DMS53 treated with DMSO at 0.1 percent for 48 hours (cell line): ENCODE data around the gene STXBP4.
"Not testable (repeated sequence)": the region's sequence is repeated elsewhere in the genome, so short reads cannot be mapped to it uniquely, and the experiment has no call there.

Source experiments
- DNase-seq: peaks from one replicate; lab custom pipeline; 2025; ENCODE audit not compliant: unreplicated experiment; lab: John Stamatoyannopoulos, UW

The STXBP4 gene

DNA sequence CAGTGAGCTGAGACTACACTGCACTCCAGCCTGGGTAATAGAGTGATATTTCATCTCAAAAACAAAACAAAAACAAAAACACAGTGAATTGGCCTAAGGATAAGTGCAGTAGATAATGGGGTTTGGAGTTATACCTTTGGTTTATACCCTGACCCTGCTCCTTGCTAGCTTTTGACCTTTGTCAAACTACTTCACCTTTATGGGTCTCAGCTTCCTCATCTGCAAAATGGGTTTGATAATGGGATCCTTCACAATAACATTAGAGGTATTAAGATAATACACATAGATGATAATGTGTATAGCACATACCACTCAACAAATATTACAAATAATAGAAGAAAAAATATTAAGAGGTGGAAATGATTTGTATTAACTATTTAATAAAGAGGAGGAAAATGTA is 85.9 kb downstream of the STXBP4 start:
- no peak for DNase-seq

DNA sequence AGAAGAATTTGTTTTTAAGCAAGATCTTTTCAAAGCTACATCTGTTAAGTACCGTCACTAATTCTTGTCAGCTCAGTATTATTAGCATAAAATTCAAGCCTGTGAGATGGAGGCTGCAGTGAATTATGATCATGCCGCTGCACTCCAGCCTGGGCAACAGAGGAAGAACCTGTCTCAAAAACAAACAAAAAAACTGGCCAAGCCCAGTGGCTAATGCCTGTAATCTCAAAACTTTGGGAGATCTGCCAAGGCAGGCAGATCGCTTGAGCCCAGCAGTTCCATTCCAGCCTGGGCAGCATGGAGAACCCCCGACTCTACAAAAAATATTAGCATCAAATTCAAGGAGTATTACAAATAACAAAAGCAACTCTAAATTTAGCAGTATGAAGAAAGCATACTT is 88.0 kb downstream of the STXBP4 start:
- no peak for DNase-seq

DNA sequence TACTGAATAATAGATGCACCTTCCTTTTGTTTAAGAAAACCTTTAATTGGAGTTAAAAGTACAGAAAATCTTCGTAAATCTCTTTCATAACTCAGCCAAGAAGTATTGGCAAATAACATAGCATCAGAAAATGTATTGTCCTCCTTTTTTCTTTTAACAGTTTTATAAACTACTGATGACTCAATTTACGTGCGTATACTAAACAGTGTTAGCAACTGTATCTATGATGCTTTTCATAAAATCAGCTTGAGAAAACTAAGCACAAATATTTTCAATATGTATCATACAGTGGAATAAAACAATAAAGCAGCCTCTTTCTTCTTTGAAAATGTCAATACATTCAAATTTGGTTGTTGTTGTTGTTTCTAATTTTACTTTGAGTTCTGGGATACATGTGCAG is 88.6 kb downstream of the STXBP4 start:
- DNase-seq: no peak

DNA sequence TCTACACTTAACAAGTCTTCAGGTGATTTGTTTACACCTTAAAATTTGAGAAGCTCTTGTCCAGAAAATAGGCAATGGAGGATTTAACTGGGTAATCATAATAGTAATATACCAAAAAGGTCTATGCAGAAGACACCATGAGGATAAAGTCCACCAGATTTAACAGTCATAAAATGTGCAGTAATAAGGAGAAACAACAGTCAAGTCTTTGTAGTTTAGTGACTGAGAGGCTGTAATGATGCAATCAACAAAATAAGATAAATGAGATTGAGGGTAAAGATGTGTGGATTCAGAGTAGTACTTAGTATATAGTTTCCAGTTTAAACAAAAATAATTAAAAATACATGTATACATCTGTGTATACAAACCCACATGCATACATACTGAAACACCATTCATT is 91.2 kb downstream of the STXBP4 start:
- no peak for DNase-seq

DNA sequence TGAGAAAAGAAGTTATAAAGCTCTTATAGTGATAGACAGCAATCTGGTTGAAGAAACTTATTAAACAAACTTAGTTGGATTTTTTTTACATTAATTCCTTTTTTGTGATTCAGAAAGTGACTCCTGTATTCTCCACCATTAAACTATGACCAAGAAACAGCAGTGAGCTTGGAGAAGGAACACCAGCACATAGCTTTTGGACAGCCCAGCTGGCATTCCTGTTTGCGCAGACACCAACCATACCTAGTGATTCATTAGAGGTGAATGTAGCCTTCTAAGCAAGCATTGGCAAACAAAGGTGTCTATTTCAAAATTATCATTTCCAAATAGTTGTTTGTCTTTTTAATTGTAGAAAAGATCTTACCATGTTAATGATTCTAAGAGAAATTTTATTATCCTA is 94.4 kb downstream of the STXBP4 start:
- DNase-seq: no peak

DNA sequence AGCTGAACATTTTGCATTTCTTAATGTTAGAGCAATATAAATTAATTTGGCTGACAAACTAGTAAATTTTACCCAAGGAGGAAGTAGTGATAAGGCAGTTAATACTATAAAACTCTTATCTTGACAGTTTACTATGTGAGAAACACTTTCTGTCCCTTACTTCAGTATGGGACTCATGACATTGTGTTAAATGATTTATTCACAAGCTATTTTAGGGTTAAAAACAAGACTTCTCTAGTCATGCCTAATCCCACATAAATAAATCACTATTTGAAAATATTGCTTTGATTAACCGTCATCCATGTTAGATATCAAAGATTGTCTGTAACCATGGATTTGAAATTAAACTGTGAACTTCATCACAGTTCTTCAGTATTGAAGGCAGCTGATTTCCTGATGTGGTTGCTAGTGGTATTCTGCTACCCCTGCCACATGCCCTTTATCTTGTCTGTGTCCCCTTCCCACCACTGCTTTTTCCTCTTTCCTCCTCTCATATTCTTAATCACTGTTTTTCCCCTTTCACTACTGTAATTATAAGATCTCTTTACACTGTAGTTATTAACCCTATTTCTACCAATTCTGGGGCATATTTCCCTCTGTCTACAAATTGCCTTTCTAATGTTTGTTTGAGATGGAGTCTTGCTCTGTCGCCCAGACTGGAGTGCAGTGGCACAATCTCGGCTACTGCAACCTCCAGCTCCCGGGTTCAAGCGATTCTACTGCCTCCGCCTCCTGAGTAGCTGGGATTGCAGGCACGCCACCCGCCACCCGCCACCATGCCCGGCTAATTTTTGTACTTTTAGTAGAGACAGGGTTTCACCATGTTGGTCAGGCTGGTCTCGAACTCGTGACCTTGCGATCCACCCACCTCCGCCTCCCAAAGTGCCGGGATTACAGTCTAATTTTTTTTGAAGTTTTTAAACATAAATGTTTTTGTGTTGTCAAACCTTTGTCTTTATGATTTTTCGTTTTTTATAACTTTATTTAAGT is 95.6 kb downstream of the STXBP4 start:
- no peak for DNase-seq

DNA sequence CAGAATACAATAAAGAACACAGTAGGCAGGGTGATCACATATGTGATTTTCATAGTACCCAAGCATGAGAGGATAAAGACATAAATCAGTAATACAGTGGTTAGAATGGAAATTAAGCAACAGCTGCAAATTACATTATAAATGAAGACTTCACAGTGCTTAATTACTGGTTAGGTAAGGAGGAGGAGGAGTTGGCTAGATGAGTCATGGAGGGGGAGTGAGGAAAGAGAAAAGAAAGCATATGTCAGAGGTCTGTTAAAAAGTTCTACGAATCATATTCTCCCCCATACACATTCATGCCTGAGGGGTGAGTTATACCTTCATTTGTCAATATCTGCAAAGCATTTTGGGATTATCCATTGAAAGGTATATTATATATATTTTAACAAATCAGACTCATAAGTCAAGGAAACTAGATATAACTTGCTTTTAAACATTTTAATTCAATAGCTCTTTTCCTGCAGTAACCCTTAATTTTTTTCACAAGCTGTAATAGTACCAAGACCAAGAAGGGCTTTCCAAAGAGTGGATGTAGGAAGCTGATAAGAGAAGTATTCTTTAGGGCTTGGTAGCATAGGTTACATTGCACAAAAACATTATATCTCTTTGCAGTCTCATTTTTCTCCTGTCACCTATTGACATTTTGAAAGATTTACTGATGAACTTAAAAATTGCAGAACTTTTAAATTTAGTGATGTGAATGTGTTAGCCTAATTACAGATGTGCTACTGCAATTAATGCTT is 99.3 kb downstream of the STXBP4 start:
- DNase-seq: no peak

DNA sequence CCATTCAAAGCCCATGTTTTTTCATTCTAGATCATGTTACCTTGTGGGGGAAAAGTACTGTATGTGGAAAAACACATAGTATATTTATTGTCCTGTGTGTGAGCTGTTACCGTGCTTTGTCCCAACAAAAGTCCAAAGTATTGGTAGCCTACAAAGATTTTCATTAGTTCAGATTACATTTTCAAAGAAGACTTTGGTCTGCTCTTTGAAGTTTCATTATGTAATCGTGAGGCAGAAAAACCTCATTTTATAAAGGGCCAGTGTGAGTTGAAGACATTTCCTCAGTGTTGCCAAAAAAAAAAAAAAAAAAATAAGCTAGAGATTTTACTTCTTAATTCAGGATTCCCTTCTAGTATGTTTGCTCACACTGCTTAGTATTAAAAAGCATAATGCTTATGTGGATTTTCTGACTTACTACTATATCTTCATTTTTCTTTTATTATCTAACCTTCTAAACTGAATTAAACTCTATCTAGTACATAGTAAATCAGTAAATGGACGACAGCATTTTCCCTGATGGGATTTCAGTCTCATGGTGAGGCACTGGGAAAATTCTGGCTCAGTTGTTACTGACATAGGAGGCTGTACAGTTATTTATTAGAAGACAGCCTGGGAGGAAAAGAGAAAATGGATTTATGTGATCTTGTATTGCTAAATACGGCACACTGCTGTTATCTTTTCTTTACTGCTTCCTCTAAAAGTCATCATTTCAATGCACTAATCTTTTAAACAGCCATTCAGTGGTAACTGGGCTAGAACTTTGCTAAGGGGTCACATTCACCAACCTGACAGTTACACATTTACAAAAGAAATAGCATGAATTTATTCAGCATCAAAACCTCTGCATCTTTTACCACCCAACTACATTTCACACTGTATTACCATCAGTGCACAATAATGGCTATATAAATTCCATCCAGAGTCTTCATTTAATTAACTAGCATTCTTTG is 100.6 kb downstream of the STXBP4 start:
- DNase-seq: no peak

DNA sequence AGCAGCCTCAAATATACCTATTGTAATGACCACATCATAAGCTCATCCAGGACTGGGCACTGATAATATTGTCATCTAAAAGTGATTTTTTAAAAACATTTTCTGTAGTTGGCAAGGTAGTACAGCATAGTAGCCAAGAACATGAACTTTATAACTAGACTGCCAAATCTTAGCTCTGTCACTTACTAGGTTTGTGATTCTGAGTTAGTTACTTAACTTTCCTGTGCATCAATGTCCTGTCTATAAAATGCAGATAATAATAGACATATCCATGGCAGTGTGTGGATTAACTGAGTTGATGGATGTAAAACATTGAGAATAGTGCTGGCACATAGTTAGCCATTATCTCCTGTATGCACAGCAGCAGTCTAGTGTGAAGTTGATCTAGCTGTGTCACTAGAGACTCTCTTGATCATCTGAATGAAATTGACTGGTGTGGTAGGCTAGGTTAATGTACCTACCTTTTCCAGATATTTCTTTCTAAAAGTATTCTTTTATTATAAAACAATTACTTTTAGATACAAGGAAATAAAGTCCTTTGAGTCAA is 101.5 kb downstream of the STXBP4 start:
- no peak for DNase-seq

DNA sequence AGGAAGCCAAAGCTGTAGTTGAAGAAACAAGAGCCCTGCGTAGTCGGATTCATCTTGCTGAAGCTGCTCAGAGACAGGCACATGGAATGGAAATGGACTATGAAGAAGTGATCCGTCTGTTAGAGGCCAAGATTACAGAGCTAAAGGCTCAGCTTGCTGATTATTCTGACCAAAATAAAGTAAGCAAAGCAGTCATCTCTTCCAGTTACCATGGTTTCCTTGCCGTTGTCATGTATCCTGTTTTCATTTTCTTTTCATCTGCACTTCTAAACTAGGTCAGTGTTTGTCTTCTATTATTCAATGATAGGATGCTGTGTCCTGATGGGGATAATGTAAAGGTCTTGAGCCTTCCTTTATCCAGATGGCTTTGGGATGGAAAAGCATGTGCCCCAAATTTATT is 104.3 kb downstream of the STXBP4 start:
- DNase-seq: no peak

DNA sequence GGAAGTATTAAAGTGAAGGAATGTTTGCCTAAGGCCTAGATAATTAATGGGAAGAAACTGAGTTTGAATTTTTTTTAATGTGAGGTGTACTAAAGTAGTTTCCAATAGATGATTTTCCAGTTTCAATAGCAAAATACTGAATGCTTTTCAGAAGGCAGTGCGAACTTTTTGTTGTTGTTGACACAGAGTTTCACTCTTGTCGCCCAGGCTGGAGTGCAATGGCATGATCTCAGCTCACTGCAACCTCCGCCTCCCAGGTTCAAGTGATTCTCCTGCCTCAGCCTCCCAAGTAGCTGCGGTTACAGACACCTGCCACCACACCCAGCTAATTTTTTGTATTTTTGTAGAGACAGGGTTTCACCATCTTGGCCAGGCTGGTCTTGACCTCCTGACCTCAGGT is 104.9 kb downstream of the STXBP4 start:
- not testable (repeated sequence) for DNase-seq

DNA sequence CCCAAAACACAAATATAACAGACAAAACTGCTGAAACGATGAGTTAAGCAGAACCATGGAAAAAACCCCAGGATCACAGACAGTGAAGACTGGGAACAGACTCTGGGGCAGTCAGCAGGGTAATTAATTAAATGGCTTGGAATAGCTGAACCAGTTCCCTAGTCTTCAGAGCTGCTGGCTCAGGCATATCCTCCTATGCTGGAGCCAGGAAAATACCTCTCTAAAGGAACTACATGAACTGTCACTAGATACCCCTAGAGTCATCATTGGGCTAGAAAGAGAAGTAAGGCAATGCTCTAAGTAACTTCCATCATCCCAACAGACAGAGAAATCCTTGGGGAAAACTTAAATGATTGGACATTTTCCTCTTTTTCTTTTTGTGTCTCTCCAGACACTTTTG is 113.0 kb downstream of the STXBP4 start:
- DNase-seq: no peak

DNA sequence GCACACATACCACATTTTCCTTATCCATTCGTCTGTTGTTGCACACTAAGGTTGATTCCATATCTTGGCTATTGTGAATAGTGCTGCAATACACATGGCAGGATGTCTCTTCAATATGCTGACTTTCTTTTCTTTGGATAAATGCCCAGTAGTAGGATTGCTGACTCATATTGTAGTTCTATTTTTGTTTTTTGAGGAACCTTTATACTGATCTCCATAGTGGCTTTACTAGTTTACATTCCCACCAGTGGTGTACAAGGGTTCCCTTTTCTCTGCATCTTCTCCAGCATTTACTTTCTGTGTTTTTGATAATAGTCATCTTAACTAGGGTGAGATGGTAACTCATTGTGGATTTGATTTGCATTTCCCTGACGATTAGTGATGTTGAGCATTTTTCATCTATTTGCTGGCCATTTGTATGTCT is 118.1 kb downstream of the STXBP4 start:
- DNase-seq: no peak

DNA sequence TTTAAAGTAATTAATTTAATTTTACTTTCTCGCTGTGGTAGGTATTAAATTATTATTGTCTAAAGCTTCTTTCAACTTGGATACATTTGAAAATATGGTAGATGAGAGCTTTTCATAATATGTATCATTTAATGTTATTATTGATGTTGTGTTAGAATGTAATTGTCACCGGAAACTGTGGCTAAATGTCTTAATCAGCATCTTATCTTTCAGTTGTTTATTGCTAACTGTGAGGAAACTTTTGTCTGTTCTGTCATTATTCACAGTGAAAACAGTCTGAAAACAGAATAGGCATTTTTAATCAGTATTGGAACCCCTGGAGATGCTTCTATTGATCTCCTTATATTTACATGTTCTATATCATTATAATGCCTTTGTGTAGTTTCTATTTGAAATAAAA is 120.7 kb downstream of the STXBP4 start:
- DNase-seq: no peak

DNA sequence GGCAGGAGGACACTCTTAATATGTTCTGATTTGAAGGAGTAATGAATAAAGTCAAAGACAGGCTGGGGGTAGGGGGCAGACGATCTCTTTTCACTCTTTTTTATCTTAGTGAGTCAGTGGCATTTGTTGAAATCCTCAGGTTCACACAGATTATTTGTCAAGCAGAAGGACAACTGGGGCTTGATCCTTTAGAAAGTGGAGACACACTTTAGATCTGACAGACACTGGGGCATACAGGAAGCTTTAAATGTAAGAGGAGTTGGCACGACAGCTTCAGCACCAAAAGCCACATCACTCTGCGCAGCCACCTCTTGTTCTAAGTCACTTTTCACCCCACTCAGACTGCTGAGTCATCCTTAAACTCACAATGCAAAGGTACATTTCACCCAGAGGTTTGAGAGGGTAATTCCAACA is 121.5 kb downstream of the STXBP4 start:
- DNase-seq: peak; percentile 58

DNA sequence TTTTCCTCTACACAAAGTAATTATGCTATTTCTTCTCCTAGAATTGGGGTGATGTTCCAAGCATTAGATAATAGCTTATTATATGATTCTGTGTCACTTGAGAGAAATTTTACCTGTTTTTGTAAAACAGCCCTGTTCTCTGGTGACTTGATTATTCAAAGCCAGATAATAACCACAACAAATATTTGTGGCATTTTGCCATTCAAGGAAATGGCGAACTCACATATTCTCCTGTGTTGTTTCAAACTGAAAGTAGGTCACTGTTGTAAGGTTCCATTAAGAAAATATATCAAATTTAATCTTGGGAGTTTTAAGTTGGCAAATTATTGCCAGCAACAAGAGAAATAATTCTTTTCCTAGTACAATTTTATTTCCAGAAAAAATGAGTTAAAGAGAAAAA is 124.8 kb downstream of the STXBP4 start:
- no peak for DNase-seq

DNA sequence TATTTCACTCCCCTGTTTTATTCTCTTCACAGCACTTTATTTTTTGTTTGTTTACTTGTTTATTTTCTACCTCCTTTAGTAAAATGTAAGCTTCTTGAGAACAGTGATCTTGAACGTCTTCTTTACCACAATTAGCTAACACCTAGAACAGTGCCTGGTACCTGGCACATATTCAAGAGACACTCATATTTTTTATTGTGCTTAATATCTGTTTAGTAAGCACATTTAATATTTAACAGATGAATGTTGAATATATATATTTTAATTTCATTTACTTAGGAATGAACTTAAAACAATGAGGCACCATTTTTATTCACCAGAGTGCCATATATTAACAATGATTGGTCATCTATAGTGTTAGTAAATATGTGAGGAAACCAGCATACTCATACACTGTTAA is 130.2 kb downstream of the STXBP4 start:
- DNase-seq: no peak

DNA sequence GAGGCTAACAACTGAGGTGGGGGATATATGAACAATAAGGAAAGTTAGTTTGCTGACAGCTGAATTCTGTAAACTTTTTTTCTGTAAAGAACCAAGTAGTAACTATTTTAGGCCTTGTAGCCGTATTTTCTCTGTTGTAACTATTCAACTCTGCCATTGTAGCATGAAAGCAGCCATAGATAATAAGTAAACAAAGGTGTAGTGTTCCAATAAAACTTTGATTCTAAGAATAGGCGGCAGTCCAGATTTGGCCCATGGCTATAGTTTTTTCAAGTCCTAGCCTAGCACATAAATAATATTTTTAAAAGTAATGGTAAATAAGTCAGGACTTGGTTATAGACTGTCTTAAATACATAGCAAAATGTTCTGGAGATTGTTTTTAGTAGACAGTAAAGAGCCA is 142.0 kb downstream of the STXBP4 start:
- DNase-seq: no peak

DNA sequence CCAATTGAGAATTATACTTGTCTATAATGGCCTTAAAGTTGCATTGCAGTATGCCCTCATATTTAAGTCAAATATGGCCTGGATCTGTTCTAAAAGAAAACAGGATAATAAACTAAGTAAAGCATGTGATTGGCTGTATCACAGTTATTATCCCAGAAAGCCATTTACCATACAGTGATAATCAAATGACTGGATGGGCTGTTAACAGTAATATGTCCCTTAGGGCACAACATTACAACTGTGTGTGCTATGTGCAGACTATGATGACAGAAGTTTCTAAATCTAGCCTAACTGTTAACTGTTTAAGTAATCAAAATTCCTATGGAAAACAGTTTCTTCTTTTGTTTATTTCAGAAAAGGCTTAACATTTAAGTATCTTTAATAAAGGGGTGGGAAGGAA is 145.7 kb downstream of the STXBP4 start:
- DNase-seq: no peak

DNA sequence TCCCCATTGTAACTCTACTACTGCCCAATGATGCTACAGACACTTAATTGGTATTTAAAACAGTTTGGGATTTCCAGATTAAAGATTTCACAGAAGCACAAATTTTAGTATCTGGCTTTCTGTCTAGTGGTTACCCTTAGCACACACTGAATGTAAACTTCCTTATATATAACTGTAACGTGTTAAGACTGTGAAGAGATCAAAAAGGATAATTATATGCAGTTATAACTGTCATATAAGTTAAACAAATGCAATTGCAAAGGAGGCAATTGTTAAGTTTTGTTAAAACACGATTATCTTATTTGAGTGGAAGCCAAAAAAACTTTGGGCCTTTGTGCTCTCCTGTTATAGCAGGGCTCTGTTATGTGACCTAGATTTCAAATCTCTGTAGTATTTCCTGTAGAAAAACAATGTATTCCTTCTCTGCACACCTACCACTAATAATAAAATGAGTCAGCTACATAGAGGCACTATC is 147.9 kb downstream of the STXBP4 start:
- DNase-seq: no peak

DNA sequence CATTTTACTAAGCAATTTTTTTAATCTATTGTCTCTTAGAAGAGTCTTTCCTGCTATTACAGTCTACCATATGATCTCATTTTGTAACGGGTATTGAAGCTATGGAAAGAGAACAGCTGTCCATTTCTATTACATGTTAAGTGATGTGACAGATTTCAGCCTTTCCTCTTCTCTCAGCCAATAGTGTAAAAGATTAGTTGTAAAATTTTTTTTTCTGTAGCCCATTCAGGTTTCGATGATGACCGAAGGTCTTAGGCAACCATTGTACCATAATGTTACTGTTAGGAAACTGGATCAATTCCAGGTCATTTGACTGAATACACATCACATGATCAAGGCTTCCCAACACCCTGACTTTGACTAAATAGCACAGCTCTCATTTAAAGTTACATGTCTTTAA is 148.6 kb downstream of the STXBP4 start:
- DNase-seq: no peak
